Suprapubic skin (tissue), 4 donors: ENCODE data around the gene TMEM109. TPM values are rescaled to one million over a fixed set of nuclear protein-coding genes. Genes with fewer than 3 reads are reported as not detected.

Experiments
- DNase-seq, 2 donors: peaks; one replicate each; pipeline ENCODE4 v3.0.0-alpha.2; 2019; ENCODE audit warnings: low spot score in 2 of 2
- H3K27ac ChIP-seq: fragments of 200-600 bp; sonication (generic); one replicate; pipeline ENCODE4 v1.5.1; 2019
- H3K27me3 ChIP-seq: fragments of 200-600 bp; sonication (generic); one replicate; pipeline ENCODE4 v1.5.1; 2019
- H3K36me3 ChIP-seq: fragments of 200-600 bp; sonication (generic); one replicate; pipeline ENCODE4 v1.5.1; 2019
- H3K4me1 ChIP-seq: fragments of 200-600 bp; sonication (generic); one replicate; pipeline ENCODE4 v1.5.1; 2019
- H3K4me3 ChIP-seq: fragments of 200-600 bp; sonication (generic); one replicate; pipeline ENCODE4 v1.5.1; 2019; ENCODE audit warnings: mild to moderate bottlenecking
- H3K9me3 ChIP-seq: fragments of 200-600 bp; sonication (generic); one replicate; pipeline ENCODE4 v1.5.1; 2019
- EP300 ChIP-seq: sonication (generic); formaldehyde crosslinking; IDR thresholded peaks from one replicate; pipeline ENCODE4 v1.6.1; 2017; ENCODE audit warnings: antibody characterized with exemption
- POLR2A ChIP-seq, 2 donors: fragments of 450-650 bp; IDR thresholded peaks; one replicate each; pipeline ENCODE4 v1.6.1; 2017; ENCODE audit warnings: antibody characterized with exemption in 2 of 2, mild to moderate bottlenecking in 2 of 2, moderate library complexity in 2 of 2
- POLR2AphosphoS5 ChIP-seq, 3 donors: sonication (generic); formaldehyde crosslinking; IDR thresholded peaks; one replicate each; pipeline ENCODE4 v1.6.1; 2017; ENCODE audit warnings: antibody characterized with exemption in 3 of 3
- WGBS: methylation state at CpG from one replicate; pipeline ENCODE4 v1.1.5; 2018; 5-methylcytosine and 5-hydroxymethylcytosine counted together
- total RNA-seq, 4 donors: library from RNA; depleted of rRNA; stranded (reverse); fragments of >200 nt; gene quantifications; one replicate each; pipeline ENCODE4 v1.1.0, GENCODE V29; 2016
- TF ChIP-seq, protein P1 (sequence below), 2 donors: fragments of 200-600 bp in 1 of 2; fragments of 450-650 bp in 1 of 2; sonication (generic) in 1 of 2; IDR thresholded peaks; one replicate each; pipeline ENCODE4 v1.5.1; 2016 to 2019; ENCODE audit warnings: antibody characterized with exemption in 2 of 2, mild to moderate bottlenecking in 1 of 2, moderate library complexity in 1 of 2

TMEM109 gene
- total RNA-seq, 4 donors from 2014 or later: 67.4 to 128 (median 110) TPM

DNA sequence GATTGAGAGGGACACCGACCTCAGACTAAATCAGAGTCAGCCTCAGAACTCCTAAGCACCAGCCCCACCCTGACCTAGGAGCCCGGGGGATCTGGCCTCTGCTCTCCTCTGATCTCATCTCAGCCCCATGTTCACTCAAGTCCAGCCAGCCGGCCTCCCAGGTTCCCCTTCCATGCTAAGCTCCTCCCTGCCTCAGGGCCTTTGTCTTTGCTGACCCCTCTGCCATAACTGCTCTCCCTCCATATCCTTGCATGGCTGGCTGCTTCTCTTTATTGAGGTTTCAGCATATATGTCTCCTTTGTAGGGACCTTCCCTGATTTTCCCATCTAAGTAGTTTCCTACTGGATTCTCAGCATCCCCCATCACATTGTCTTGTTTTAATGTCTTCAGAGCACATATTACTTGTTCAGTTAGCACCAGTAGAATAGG is 38.8 kb downstream of the TMEM109 start:
- peaks cover 36% of the 10 kb centered on the region for H3K4me1 ChIP-seq
- 18% methylated on average over 3 of the region's 3 CpGs for WGBS

DNA sequence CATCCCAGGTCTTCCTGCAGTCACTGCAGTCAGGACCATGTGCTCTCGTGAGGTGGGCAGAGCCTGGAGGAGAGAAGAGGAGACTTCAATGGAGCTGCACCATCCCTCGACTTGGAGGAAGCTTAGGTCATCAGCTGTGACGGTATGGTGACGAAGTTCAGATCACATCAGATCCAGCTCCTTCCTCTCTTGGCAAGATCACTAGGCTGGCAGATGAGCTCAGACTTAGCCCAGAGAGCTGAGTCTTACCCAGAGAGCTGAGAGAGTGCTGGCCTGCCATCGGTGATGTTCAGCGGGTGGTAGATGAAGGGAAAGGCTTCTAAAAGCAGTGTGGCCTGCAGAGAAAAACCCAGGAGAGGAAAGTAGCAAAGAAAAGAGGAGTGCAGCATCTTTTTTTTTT is 39.8 kb downstream of the TMEM109 start:
- Histone ChIP-seq H3K4me3 (no peak overlapping the region), H3K27me3 (no peaks in the 10 kb centered on the region), H3K27ac (no peak overlapping the region), H3K4me1 (peaks cover 29% of the 10 kb centered on the region), H3K36me3 (no peaks in the 10 kb centered on the region), H3K9me3 (no peaks in the 10 kb centered on the region)
- no peak for TF ChIP-seq POLR2AphosphoS5 (IDR thresholded peaks at IDR 0.05)
- TF ChIP-seq, protein P1, sequence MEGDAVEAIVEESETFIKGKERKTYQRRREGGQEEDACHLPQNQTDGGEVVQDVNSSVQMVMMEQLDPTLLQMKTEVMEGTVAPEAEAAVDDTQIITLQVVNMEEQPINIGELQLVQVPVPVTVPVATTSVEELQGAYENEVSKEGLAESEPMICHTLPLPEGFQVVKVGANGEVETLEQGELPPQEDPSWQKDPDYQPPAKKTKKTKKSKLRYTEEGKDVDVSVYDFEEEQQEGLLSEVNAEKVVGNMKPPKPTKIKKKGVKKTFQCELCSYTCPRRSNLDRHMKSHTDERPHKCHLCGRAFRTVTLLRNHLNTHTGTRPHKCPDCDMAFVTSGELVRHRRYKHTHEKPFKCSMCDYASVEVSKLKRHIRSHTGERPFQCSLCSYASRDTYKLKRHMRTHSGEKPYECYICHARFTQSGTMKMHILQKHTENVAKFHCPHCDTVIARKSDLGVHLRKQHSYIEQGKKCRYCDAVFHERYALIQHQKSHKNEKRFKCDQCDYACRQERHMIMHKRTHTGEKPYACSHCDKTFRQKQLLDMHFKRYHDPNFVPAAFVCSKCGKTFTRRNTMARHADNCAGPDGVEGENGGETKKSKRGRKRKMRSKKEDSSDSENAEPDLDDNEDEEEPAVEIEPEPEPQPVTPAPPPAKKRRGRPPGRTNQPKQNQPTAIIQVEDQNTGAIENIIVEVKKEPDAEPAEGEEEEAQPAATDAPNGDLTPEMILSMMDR (IDR thresholded peaks at IDR 0.05): no peak
- no peak for TF ChIP-seq POLR2A (IDR thresholded peaks at IDR 0.05)
- peak in 1 of 2 donors; percentile 42 for DNase-seq
- WGBS: 67% methylated on average over 6 of the region's 6 CpGs

More for the DNA sequence above, 38.8 kb downstream of the TMEM109 start:
- DNase-seq: no peak
- peak overlapping the region; percentile 77 for H3K27ac ChIP-seq
- peak overlapping the region; percentile 49 for H3K4me3 ChIP-seq
- H3K36me3 ChIP-seq: no peaks in the 10 kb centered on the region
- H3K27me3 ChIP-seq: no peaks in the 10 kb centered on the region
- H3K9me3 ChIP-seq: no peaks in the 10 kb centered on the region
- TF ChIP-seq, protein P1 (IDR thresholded peaks at IDR 0.05): no peak
- TF ChIP-seq POLR2A (IDR thresholded peaks at IDR 0.05) (no peak), POLR2AphosphoS5 (IDR thresholded peaks at IDR 0.05) (no peak), EP300 (no peak)

DNA sequence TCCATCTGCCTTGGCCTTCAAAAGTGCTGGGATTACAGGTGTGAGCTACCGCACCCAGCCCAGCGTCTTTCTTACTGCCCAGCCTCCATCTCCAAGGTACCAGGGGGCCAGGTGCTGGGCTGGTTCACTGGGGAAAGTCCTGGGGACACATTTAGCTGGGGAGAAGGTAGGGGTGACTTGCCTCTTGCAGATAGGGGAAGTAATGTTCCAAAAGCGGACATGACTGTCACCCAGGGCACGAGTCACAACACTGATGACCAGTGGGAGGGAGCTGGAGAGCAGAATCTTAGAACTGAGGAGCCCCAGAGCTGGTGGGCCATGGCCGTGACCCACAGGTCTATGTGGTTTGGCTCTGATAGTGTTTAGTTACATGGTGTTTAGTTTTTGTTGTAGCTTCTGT is 40.5 kb downstream of the TMEM109 start:
- H3K4me3 ChIP-seq: no peak overlapping the region
- no peak overlapping the region for H3K27ac ChIP-seq
- H3K9me3 ChIP-seq: no peaks in the 10 kb centered on the region
- TF ChIP-seq POLR2A (IDR thresholded peaks at IDR 0.05): no peak
- TF ChIP-seq POLR2AphosphoS5 (IDR thresholded peaks at IDR 0.05): no peak
- TF ChIP-seq, protein P1 (IDR thresholded peaks at IDR 0.05): no peak
- no peak for TF ChIP-seq EP300
- WGBS: 94% methylated on average over 5 of the region's 5 CpGs
- DNase-seq: peak in 1 of 2 donors; percentile 57
- H3K27me3 ChIP-seq: no peaks in the 10 kb centered on the region
- H3K4me1 ChIP-seq: peaks cover 29% of the 10 kb centered on the region
- no peaks in the 10 kb centered on the region for H3K36me3 ChIP-seq

DNA sequence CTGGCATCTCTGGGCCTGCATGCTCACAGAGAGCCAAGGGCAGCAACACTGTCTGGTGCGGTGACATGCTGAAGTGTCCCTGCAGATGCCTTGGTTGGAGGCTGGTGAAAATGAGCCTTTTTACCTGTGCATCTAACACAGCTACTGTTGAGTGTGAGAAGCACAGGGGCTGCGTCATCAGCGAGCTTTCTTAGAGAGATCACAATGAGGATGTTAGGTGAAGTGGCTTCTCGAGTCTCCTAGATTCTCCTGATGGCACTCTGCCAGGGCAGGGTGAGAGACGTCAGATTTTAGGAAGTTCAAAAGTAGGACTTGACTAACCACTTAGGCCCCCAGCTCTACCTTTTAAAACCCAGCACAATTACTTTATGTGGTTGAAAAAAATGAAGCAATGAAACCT is 41.6 kb downstream of the TMEM109 start:
- H3K4me3 ChIP-seq: no peak overlapping the region
- H3K4me1 ChIP-seq: peaks cover 22% of the 10 kb centered on the region
- TF ChIP-seq POLR2A (IDR thresholded peaks at IDR 0.05): no peak
- no peak for TF ChIP-seq EP300
- no peak for TF ChIP-seq POLR2AphosphoS5 (IDR thresholded peaks at IDR 0.05)
- H3K9me3 ChIP-seq: no peaks in the 10 kb centered on the region
- DNase-seq: peak in 1 of 2 donors; percentile 44
- no peaks in the 10 kb centered on the region for H3K36me3 ChIP-seq
- H3K27ac ChIP-seq: no peak overlapping the region
- no peaks in the 10 kb centered on the region for H3K27me3 ChIP-seq
- WGBS: 52% methylated on average over 5 of the region's 5 CpGs

DNA sequence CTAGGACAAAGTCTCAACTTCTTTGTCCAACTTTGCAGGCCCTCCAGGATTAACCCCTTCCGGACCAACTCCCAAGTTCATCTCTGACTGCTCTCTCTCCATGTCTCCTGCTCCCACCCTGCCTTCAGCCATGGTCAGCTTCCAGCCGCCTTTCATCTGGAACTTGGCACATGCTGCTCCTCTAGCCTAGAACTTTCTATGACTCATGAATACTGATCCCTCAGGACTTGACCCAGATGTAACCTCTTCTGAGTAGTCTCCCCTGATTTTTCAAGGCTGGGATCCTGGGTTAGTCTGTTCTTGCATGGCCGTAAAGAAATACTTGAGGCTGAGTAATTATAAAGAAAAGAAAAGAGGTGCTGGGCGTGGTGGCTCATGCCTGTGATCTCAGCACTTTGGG is 43.2 kb downstream of the TMEM109 start:
- WGBS: 84% methylated on average over 4 of the region's 4 CpGs

More for the DNA sequence above, 43.2 kb downstream of the TMEM109 start:
- no peaks in the 10 kb centered on the region for H3K27me3 ChIP-seq
- peak in 1 of 2 donors; percentile 7 for DNase-seq
- H3K27ac ChIP-seq: no peak overlapping the region
- no peaks in the 10 kb centered on the region for H3K9me3 ChIP-seq
- TF ChIP-seq, protein P1 (IDR thresholded peaks at IDR 0.05): no peak
- no peak for TF ChIP-seq POLR2AphosphoS5 (IDR thresholded peaks at IDR 0.05)
- TF ChIP-seq EP300: no peak
- no peak for TF ChIP-seq POLR2A (IDR thresholded peaks at IDR 0.05)
- H3K4me3 ChIP-seq: no peak overlapping the region
- H3K36me3 ChIP-seq: no peaks in the 10 kb centered on the region
- peaks cover 7% of the 10 kb centered on the region for H3K4me1 ChIP-seq
